WI38 (cell line): ENCODE measurements around the gene CIAPIN1.

Source experiments
- H3K4me3 ChIP-seq: 2 replicates; pipeline ENCODE4 v1.5.1; 2011; ENCODE audit warnings: low read depth, mild to moderate bottlenecking, control low read depth, low read length
- TF ChIP-seq, protein P1 (sequence below): IDR thresholded peaks from 2 replicates; pipeline ENCODE4 v1.5.1; 2012; ENCODE audit warnings: low read depth, mild to moderate bottlenecking, control low read depth, low read length

Gene CIAPIN1

DNA sequence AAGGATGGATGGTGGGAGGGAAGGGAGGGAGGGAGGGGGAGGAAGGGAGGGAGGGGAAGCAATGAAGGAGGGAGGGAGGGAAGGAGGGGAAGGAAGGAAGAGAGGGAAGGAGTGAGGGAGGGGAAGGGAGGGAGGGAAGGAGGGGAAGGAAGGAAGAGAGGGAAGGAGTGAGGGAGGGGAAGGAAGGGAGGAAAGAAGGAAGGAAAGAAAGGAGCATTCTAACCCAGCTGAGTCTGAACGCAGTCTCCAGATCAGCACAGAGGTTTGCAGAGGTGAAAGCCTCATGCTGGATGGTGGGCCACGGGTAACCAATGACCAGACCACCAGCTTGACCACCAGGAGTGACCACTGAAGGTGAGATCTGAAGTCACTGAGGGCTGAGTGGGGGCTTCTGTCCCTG, 24.0 kb downstream of the CIAPIN1 start:
- no peak overlapping the region for H3K4me3 ChIP-seq
- TF ChIP-seq, protein P1, sequence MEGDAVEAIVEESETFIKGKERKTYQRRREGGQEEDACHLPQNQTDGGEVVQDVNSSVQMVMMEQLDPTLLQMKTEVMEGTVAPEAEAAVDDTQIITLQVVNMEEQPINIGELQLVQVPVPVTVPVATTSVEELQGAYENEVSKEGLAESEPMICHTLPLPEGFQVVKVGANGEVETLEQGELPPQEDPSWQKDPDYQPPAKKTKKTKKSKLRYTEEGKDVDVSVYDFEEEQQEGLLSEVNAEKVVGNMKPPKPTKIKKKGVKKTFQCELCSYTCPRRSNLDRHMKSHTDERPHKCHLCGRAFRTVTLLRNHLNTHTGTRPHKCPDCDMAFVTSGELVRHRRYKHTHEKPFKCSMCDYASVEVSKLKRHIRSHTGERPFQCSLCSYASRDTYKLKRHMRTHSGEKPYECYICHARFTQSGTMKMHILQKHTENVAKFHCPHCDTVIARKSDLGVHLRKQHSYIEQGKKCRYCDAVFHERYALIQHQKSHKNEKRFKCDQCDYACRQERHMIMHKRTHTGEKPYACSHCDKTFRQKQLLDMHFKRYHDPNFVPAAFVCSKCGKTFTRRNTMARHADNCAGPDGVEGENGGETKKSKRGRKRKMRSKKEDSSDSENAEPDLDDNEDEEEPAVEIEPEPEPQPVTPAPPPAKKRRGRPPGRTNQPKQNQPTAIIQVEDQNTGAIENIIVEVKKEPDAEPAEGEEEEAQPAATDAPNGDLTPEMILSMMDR, result no peak

GRCh38 chr16:57422026-57422944, 24.9 kb downstream of the CIAPIN1 start:
- no peak overlapping the region for H3K4me3 ChIP-seq
- TF ChIP-seq, protein P1, result peak; percentile 89

- H3K4me3 ChIP-seq, result no peak overlapping the region
- TF ChIP-seq, protein P1, result no peak
These were observed 27.7 kb downstream of the CIAPIN1 start for GRCh38 chr16:57419506-57419905.

DNA sequence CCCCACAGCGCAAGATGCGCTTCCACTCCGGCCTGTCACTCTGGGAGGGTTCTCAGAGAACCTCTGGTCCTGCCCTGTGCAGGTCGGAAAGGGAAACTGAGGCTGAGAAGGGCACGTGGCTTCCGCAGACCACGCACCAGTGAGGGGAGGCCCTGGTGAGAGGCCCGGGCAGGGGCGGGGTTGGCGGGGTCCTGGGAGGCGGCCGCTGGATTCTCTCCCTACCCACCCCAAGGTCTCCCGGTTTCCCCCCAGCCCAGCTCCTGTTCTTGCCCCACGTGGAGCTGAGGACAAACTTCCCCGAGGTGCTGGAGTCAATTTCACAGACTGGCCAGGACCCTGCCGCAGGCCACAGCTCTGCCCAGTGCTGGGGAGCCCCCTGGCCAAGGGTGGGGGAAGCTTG, 31.1 kb downstream of the CIAPIN1 start:
- TF ChIP-seq, protein P1, result no peak
- H3K4me3 ChIP-seq, result no peak overlapping the region

DNA sequence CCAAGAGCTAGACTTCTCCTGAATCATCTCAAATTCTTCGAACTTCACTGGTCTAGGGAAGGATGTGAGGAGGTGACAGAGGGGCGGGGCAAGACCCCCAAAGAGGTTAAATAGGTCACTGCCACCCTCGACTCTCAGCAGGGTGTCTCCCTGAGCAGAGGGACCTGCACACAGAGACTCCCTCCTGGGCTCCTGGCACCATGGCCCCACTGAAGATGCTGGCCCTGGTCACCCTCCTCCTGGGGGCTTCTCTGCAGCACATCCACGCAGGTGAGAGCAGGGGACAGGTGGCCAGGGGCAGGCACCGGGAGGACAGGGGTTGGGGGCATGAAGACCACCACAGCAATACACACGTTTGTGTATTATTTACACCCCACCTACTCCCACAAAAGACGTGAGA, 33.5 kb downstream of the CIAPIN1 start:
- H3K4me3 ChIP-seq, result no peak overlapping the region
- TF ChIP-seq, protein P1, result no peak

- H3K4me3 ChIP-seq, result no peak overlapping the region
- TF ChIP-seq, protein P1, result no peak
These were observed 33.9 kb downstream of the CIAPIN1 start for GRCh38 chr16:57413301-57413730.

- TF ChIP-seq, protein P1, result no peak
- no peak overlapping the region for H3K4me3 ChIP-seq
These were observed 34.6 kb downstream of the CIAPIN1 start for GRCh38 chr16:57412584-57412983.
